ENCODE results near the gene VIPAS39.

- no peak for TF ChIP-seq CTCF (IDR thresholded peaks at IDR 0.05)
- TF ChIP-seq POLR2A (IDR thresholded peaks at IDR 0.05): no peak
Measured at GRCh38 chr14:77491056-77491455, 33.7 kb upstream of the VIPAS39 start.
